ENCODE results near the gene TMEM169. TPM values are rescaled to one million over a fixed set of nuclear protein-coding genes. Genes with fewer than 3 reads are reported as not detected.

TMEM169 gene
- total and polyA plus RNA-seq, 2 donors (not counting 1 experiment from before 2014, with no cell fraction given), result 0.28 to 0.84 TPM

DNA sequence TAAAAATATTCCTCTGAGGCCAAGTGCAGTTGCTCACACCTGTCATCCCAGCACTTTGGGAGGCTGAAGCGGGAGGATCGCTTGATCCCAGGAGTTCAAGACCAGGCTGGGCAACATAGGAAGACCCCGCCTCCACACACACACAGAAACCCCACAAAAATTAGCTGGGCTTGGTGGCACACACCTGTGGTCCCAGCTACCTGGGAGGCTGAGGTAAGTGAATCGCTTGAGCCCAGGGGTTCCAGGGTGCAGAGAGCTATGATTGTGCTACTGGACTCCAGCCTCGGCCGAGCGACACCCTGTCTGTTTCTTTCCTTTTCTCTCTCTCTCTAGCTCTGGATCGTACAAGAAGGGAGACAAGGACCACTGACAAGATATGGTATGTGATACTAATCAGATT is 25.6 kb downstream of the TMEM169 start:
- peaks cover 3% of the 10 kb centered on the region for H3K27me3 Mint-ChIP-seq
- TF ChIP-seq EZH2 (IDR thresholded peaks at IDR 0.05; ENCODE audit: borderline replicate concordance, insufficient read depth, low read depth, low read length, poor library complexity, severe bottlenecking) (no peak), CTCF (IDR thresholded peaks at IDR 0.05) (no peak)
- H3K4me1 Mint-ChIP-seq, result peaks cover 34% of the 10 kb centered on the region
- peaks cover 18% of the 10 kb centered on the region for H4K20me1 ChIP-seq (ENCODE audit: control insufficient read depth, insufficient read depth, low read length, poor library complexity, severe bottlenecking)
- H3K4me3 Mint-ChIP-seq, result peak overlapping the region; percentile 19
- peaks cover 32% of the 10 kb centered on the region for H3K79me2 ChIP-seq (ENCODE audit: control insufficient read depth, insufficient read depth, low read length)
- no peak overlapping the region for H3K4me2 ChIP-seq (replicated peaks; ENCODE audit: low read depth, low read length, poor library complexity, severe bottlenecking)
- DNase-seq (no peak), ATAC-seq (ENCODE audit: low read depth) (no peak)
- POLR2A ChIA-PET, result no interaction called here
- H3K4me3 ChIP-seq (ENCODE audit: control extremely low read depth in 1 of 5, extremely low read depth in 1 of 5, insufficient read depth in 1 of 5, low read depth in 2 of 5, low read length in 4 of 5), result no peak overlapping the region
- H3K9ac ChIP-seq (ENCODE audit: low read length), result no peak overlapping the region
- H2AFZ ChIP-seq (ENCODE audit: insufficient read depth, low read depth, low read length, poor library complexity, severe bottlenecking), result no peak overlapping the region
- CTCF ChIA-PET, result interaction anchor here (1.1 kb wide), 2 partner anchors 23 to 26 kb away, joined by 3 read pairs; partner anchors contain the start of genes PECR and TMEM169
- H3K27ac Mint-ChIP-seq, result peak overlapping the region; percentile 20
- H3K4me1 ChIP-seq (ENCODE audit: control insufficient read depth in 2 of 2, insufficient read depth in 2 of 2, low read length in 2 of 2), result peaks cover 22 to 23% of the 10 kb centered on the region in 2 donors
- WGBS (ENCODE audit: insufficient coverage), result 100% methylated on average over 1 of the region's 8 CpGs
- H3K27me3 ChIP-seq (replicated peaks in 1 of 4; ENCODE audit: control extremely low read depth in 1 of 4, control insufficient read depth in 3 of 4, insufficient read depth in 4 of 4, low read length in 3 of 4), result no peaks in the 10 kb centered on the region
- no peaks in the 10 kb centered on the region for H3K9me3 ChIP-seq (ENCODE audit: control extremely low read depth in 1 of 3, control insufficient read depth in 2 of 3, insufficient read depth in 1 of 3, low read length in 2 of 3)
- no peaks in the 10 kb centered on the region for H3K9me3 Mint-ChIP-seq (ENCODE audit: insufficient read depth)
- H3K36me3 ChIP-seq (replicated peaks in 1 of 2; ENCODE audit: control extremely low read depth in 1 of 2, control insufficient read depth in 1 of 2, extremely low read depth in 1 of 2, insufficient read depth in 2 of 2, low read length in 1 of 2), result peaks cover 4 to 22% of the 10 kb centered on the region in 2 experiments
- intact Hi-C loops (cut with micrococcal nuclease), result no loop called here
- H3K27ac ChIP-seq (ENCODE audit: low read length in 2 of 2), result no peak overlapping the region

GRCh38 chr2:216107760-216108159 is 26.0 kb downstream of the TMEM169 start:
- Mint-ChIP-seq H3K4me1 (peaks cover 37% of the 10 kb centered on the region), H3K4me3 (peak overlapping the region; percentile 19), H3K27me3 (peaks cover 3% of the 10 kb centered on the region), H3K9me3 (ENCODE audit: insufficient read depth) (no peaks in the 10 kb centered on the region), H3K27ac (no peak overlapping the region)
- peaks cover 21% of the 10 kb centered on the region for H4K20me1 ChIP-seq (ENCODE audit: control insufficient read depth, insufficient read depth, low read length, poor library complexity, severe bottlenecking)
- H2AFZ ChIP-seq (ENCODE audit: insufficient read depth, low read depth, low read length, poor library complexity, severe bottlenecking), result no peak overlapping the region
- CTCF ChIA-PET, result interaction anchor here (1.0 to 1.1 kb wide), 2 partner anchors 24 to 85 kb away, joined by 3 read pairs; no protein-coding TSS in a partner anchor
- no peaks in the 10 kb centered on the region for H3K27me3 ChIP-seq (replicated peaks in 1 of 4; ENCODE audit: control extremely low read depth in 1 of 4, control insufficient read depth in 3 of 4, insufficient read depth in 4 of 4, low read length in 3 of 4)
- H3K4me3 ChIP-seq (ENCODE audit: control extremely low read depth in 1 of 5, extremely low read depth in 1 of 5, insufficient read depth in 1 of 5, low read depth in 2 of 5, low read length in 4 of 5), result no peak overlapping the region
- WGBS (ENCODE audit: insufficient coverage), result over 99% methylated on average over 6 of the region's 13 CpGs
- H3K79me2 ChIP-seq (ENCODE audit: control insufficient read depth, insufficient read depth, low read length), result peaks cover 37% of the 10 kb centered on the region
- H3K9me3 ChIP-seq (ENCODE audit: control extremely low read depth in 1 of 3, control insufficient read depth in 2 of 3, insufficient read depth in 1 of 3, low read length in 2 of 3), result no peaks in the 10 kb centered on the region
- ATAC-seq (ENCODE audit: low read depth) (no peak), DNase-seq (no peak)
- no peak overlapping the region for H3K9ac ChIP-seq (ENCODE audit: low read length)
- peaks cover 6 to 26% of the 10 kb centered on the region in 2 experiments for H3K36me3 ChIP-seq (replicated peaks in 1 of 2; ENCODE audit: control extremely low read depth in 1 of 2, control insufficient read depth in 1 of 2, extremely low read depth in 1 of 2, insufficient read depth in 2 of 2, low read length in 1 of 2)
- no peak overlapping the region for H3K27ac ChIP-seq (ENCODE audit: low read length in 2 of 2)
- no peak for TF ChIP-seq CTCF (IDR thresholded peaks at IDR 0.05)
- TF ChIP-seq EZH2 (IDR thresholded peaks at IDR 0.05; ENCODE audit: borderline replicate concordance, insufficient read depth, low read depth, low read length, poor library complexity, severe bottlenecking), result no peak
- peaks cover 22 to 23% of the 10 kb centered on the region in 2 donors for H3K4me1 ChIP-seq (ENCODE audit: control insufficient read depth in 2 of 2, insufficient read depth in 2 of 2, low read length in 2 of 2)
- POLR2A ChIA-PET, result no interaction called here
- intact Hi-C loops (cut with micrococcal nuclease), result loop anchor here (2.0 kb wide), 1 partner anchor 51 kb away; no protein-coding TSS in a partner anchor
- no peak overlapping the region for H3K4me2 ChIP-seq (replicated peaks; ENCODE audit: low read depth, low read length, poor library complexity, severe bottlenecking)
